KMS-11 (cell line): ENCODE data around the gene CDK15.

Experiments used
- H2AFZ ChIP-seq: fragments of 200-600 bp; sonication (generic); 2 replicates; pipeline ENCODE4 v1.6.1; 2016; ENCODE audit warnings: antibody characterized with exemption, mixed run types, low read depth
- H3K27ac ChIP-seq: fragments of 200-600 bp; sonication (generic); 2 replicates; pipeline ENCODE4 v1.6.1; 2016; ENCODE audit warnings: mild to moderate bottlenecking, mixed run types
- H3K27me3 ChIP-seq: fragments of 200-600 bp; sonication (generic); 2 replicates; pipeline ENCODE4 v1.6.1; 2017; ENCODE audit warnings: mild to moderate bottlenecking, low read depth, mixed run types, moderate library complexity; ENCODE audit not compliant: insufficient read depth
- H3K36me3 ChIP-seq: fragments of 200-600 bp; sonication (generic); 2 replicates; pipeline ENCODE4 v1.6.1; 2017; ENCODE audit warnings: mild to moderate bottlenecking, mixed run types; ENCODE audit not compliant: insufficient read depth
- H3K4me1 ChIP-seq: fragments of 200-600 bp; sonication (generic); 2 replicates; pipeline ENCODE4 v1.6.1; 2016; ENCODE audit warnings: mild to moderate bottlenecking, low read depth, mixed run types; ENCODE audit not compliant: poor library complexity, severe bottlenecking
- H3K4me2 ChIP-seq: fragments of 200-600 bp; sonication (generic); 2 replicates; pipeline ENCODE4 v1.7.0; 2016; ENCODE audit warnings: mild to moderate bottlenecking, mixed run types
- H3K4me3 ChIP-seq: fragments of 200-600 bp; sonication (generic); IDR thresholded peaks from 2 replicates; pipeline ENCODE4 v1.6.1; 2017; ENCODE audit warnings: low read depth, low read length, mixed read lengths; ENCODE audit not compliant: insufficient read depth
- H3K79me2 ChIP-seq: fragments of 200-600 bp; sonication (generic); 2 replicates; pipeline ENCODE4 v1.6.1; 2016; ENCODE audit warnings: low read depth, mixed run types; ENCODE audit not compliant: insufficient read depth
- H3K9ac ChIP-seq: fragments of 200-600 bp; sonication (generic); 2 replicates; pipeline ENCODE4 v1.6.1; 2016; ENCODE audit warnings: mild to moderate bottlenecking, mixed run types
- H4K20me1 ChIP-seq: fragments of 200-600 bp; sonication (generic); 2 replicates; pipeline ENCODE4 v1.6.1; 2016; ENCODE audit warnings: mild to moderate bottlenecking, mixed run types; ENCODE audit not compliant: insufficient read depth
- TF ChIP-seq, protein P1 (sequence below): fragments of 200-600 bp; sonication (generic); conservative IDR thresholded peaks from 2 replicates; pipeline ENCODE4 v1.6.1; 2017; ENCODE audit warnings: low read depth, mild to moderate bottlenecking, antibody characterized with exemption, low read length, moderate library complexity, mixed read lengths

CDK15 gene

DNA sequence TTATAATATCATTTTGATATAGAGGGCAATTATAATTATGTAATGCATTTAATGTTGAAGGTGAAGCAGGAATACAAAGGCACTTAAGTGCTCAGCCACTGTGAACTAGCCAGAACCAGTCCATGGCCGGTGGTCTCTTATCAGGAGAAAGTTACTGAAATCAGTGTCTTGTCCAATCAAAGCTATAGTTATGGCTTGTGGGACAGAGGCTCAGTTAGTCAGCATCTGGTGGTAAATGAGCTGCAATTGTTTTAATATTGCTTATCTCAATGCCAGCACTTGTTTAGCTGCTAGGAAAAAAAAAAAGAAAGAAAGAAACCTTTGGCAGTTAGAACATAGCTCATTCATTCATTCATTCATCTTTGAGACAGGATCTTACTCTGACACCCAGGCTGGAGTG lies 21.8 kb upstream of the CDK15 start:
- no peaks in the 10 kb centered on the region for H4K20me1 ChIP-seq
- no peak overlapping the region for H3K4me3 ChIP-seq
- no peak overlapping the region for H3K27ac ChIP-seq
- H3K27me3 ChIP-seq, result no peaks in the 10 kb centered on the region
- H3K9ac ChIP-seq, result no peak overlapping the region
- no peaks in the 10 kb centered on the region for H3K36me3 ChIP-seq
- H3K4me2 ChIP-seq, result no peak overlapping the region
- peaks cover 11% of the 10 kb centered on the region for H3K4me1 ChIP-seq
- H2AFZ ChIP-seq, result no peak overlapping the region
- TF ChIP-seq, protein P1, sequence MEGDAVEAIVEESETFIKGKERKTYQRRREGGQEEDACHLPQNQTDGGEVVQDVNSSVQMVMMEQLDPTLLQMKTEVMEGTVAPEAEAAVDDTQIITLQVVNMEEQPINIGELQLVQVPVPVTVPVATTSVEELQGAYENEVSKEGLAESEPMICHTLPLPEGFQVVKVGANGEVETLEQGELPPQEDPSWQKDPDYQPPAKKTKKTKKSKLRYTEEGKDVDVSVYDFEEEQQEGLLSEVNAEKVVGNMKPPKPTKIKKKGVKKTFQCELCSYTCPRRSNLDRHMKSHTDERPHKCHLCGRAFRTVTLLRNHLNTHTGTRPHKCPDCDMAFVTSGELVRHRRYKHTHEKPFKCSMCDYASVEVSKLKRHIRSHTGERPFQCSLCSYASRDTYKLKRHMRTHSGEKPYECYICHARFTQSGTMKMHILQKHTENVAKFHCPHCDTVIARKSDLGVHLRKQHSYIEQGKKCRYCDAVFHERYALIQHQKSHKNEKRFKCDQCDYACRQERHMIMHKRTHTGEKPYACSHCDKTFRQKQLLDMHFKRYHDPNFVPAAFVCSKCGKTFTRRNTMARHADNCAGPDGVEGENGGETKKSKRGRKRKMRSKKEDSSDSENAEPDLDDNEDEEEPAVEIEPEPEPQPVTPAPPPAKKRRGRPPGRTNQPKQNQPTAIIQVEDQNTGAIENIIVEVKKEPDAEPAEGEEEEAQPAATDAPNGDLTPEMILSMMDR, result no peak
- peaks cover 8% of the 10 kb centered on the region; the same call in 1 of the 2 replicates for H3K79me2 ChIP-seq

DNA sequence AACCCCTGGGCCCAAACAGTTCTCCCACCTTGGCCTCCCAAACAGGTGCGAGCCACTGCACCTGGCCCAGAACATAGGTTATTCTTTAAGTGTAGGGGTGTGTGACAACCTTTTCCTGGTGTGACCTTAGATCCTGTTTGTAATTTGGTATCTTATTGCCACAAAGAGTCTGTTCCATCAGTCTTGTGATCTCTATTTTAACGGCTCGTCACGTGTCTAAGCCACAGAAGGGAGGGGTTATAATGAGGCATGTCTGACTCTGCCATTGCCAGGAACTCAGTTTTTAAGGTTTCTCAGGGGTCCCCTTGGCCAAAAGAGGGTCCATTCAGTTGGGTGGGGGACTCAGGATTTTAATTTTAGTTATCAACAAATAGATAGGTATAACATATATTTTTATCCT lies 21.2 kb upstream of the CDK15 start:
- Histone ChIP-seq H3K36me3 (no peaks in the 10 kb centered on the region), H3K27me3 (no peaks in the 10 kb centered on the region), H3K4me3 (no peak overlapping the region), H3K27ac (no peak overlapping the region), H3K4me2 (no peak overlapping the region), H3K4me1 (peaks cover 5% of the 10 kb centered on the region), H3K79me2 (peaks cover 2% of the 10 kb centered on the region; the same call in 1 of the 2 replicates), H2AFZ (no peak overlapping the region), H4K20me1 (no peaks in the 10 kb centered on the region), H3K9ac (no peak overlapping the region)
- TF ChIP-seq, protein P1, result no peak

DNA sequence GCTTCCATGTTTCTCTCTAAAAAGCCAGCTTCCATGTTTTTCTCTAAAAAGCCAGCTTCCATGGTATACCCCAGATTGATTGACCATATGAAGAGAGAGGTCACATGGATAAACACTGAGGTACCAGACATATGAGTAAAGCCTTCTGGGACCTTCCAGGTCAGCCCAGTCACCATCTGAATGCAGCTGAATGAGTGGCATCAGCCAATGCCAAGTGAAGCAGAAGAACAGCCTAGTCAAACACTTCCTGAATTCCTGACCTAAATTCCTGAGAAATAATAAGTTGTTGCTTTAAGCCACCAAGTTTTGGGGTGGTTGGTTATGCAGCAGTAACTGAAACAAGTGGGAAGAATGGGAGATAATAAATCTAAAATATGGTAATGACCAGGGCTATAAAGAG lies 19.9 kb upstream of the CDK15 start:
- Histone ChIP-seq H3K9ac (no peak overlapping the region), H4K20me1 (no peaks in the 10 kb centered on the region), H2AFZ (no peak overlapping the region), H3K27ac (no peak overlapping the region), H3K79me2 (no peaks in the 10 kb centered on the region), H3K27me3 (no peaks in the 10 kb centered on the region), H3K4me2 (no peak overlapping the region), H3K4me1 (peaks cover 4% of the 10 kb centered on the region), H3K36me3 (no peaks in the 10 kb centered on the region), H3K4me3 (no peak overlapping the region)
- TF ChIP-seq, protein P1, result no peak

DNA sequence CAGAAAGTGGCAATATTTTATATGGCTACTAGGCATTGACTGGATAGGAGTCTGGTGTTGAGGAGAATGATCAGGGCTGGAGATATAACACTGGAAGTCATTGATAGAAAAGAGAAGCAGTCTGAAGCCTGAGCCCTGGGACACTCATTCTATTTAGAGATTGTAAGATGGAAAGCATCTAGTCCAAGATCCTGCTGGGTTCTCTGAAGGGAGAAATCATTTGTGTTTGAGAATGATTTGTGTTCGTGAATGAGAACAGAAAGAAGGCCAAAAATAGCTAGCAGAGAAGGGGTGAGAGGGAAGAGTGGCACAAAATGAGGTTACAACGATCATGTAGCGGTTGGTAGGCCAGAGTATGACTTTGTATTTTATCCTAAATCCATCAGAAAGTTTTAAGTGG lies 18.0 kb upstream of the CDK15 start:
- Histone ChIP-seq H3K9ac (no peak overlapping the region), H3K27me3 (no peaks in the 10 kb centered on the region), H4K20me1 (no peaks in the 10 kb centered on the region), H2AFZ (no peak overlapping the region), H3K36me3 (no peaks in the 10 kb centered on the region), H3K4me3 (no peak overlapping the region), H3K27ac (no peak overlapping the region), H3K4me2 (no peak overlapping the region), H3K4me1 (no peaks in the 10 kb centered on the region), H3K79me2 (no peaks in the 10 kb centered on the region)
- TF ChIP-seq, protein P1, result no peak
